ENCODE results near the gene SNX1. TPM values are rescaled to one million over a fixed set of nuclear protein-coding genes. Genes with fewer than 3 reads are reported as not detected.

Gene SNX1
- total RNA-seq, 2 experiments from 2014 or later: 109 to 124 TPM

DNA sequence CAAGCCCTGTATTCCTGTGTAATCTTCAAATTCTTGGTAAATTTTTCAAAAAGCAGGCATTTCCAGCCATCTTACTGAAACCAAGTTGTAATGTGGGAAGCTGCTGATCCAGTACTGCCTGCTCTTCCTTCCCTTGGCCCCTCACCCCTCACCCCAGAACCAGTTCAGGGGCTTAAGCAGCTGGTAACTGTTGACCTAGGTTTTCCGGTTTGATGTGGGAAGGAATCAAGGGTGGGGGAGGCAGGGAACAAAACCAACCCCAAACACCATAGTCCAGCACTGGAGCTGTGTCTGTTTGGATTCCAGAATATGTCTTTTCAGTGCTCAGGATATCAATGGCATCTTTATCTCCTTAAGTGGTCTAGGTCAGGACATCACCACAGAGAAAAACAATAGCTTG, 26.7 kb downstream of the SNX1 start:
- CTCF ChIA-PET: interaction anchor here (1.7 kb wide), 1 partner anchor 31 kb away, joined by 6 read pairs; no protein-coding TSS in a partner anchor
- POLR2A ChIA-PET: interaction anchor here (0.5 to 0.8 kb wide), 3 partner anchors 12 to 1173 kb away, joined by 3 read pairs; partner anchors contain the start of gene SNX22
- H3K4me1 Mint-ChIP-seq (ENCODE audit: low read depth): peaks cover 4% of the 10 kb centered on the region
- H3K4me3 Mint-ChIP-seq: no peak overlapping the region
- no peak overlapping the region for H3K27ac Mint-ChIP-seq
- DNase-seq (no peak), ATAC-seq (no peak)
- H3K36me3 Mint-ChIP-seq (ENCODE audit: low read depth): peaks cover 54% of the 10 kb centered on the region
- H3K9me3 Mint-ChIP-seq (ENCODE audit: insufficient read depth): no peaks in the 10 kb centered on the region
- H3K27me3 Mint-ChIP-seq (ENCODE audit: low read depth): no peaks in the 10 kb centered on the region

DNA sequence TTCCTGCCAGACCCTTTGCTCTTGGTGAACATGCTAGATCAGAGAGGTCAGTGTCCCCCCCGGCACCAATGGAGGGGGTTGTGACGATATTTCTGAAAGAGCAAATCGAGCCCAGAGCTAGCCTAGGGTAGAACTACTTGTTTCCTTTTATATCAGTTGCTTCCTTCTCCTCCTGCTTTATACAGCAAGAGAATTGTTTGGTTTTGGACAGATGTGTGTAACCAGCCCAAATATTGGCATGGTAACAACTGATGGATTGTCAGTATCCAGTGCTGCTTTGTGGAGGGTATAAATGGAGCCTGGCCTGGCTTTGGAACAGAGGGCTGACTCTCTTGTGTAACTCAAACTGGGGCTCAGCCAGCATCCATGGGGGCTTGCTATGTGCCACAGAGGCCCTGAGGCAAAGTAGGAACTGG, 27.2 kb downstream of the SNX1 start:
- H3K9me3 Mint-ChIP-seq (ENCODE audit: insufficient read depth): no peaks in the 10 kb centered on the region
- DNase-seq: no peak
- ChIA-PET POLR2A (interaction anchor here (0.8 kb wide), 1 partner anchor 28 kb away, joined by 3 read pairs; the partner anchor contains the start of gene SNX22), CTCF (interaction anchor here (1.7 kb wide), 1 partner anchor 31 kb away, joined by 6 read pairs; no protein-coding TSS in a partner anchor)
- H3K27me3 Mint-ChIP-seq (ENCODE audit: low read depth): no peaks in the 10 kb centered on the region
- ATAC-seq: no peak
- peaks cover 56% of the 10 kb centered on the region for H3K36me3 Mint-ChIP-seq (ENCODE audit: low read depth)
- H3K4me3 Mint-ChIP-seq: no peak overlapping the region
- H3K27ac Mint-ChIP-seq: no peak overlapping the region
- peaks cover under 1% of the 10 kb centered on the region for H3K4me1 Mint-ChIP-seq (ENCODE audit: low read depth)

DNA sequence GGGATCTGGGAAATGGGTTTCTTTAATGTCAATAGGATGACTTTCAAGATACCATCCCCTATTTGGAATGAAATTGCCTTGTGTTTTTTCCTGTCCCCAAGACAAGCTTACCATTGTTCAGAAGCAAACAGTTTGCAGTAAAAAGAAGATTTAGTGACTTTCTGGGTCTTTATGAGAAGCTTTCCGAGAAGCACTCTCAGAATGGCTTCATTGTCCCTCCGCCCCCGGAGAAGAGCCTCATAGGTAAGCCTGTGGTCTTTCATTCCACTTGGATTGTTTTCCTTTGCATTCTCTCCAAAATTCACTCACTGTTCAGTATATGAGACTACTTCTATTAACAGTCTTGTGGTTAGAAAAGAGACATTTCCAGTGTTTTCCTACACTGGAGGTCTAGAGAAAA, 30.2 kb downstream of the SNX1 start:
- no peaks in the 10 kb centered on the region for H3K27me3 Mint-ChIP-seq (ENCODE audit: low read depth)
- no peak overlapping the region for H3K27ac Mint-ChIP-seq
- ATAC-seq: no peak
- no peak overlapping the region for H3K4me3 Mint-ChIP-seq
- H3K9me3 Mint-ChIP-seq (ENCODE audit: insufficient read depth): no peaks in the 10 kb centered on the region
- ChIA-PET POLR2A (no interaction called here), CTCF (interaction anchor here (1.5 kb wide), 2 partner anchors 12 to 27 kb away, joined by 5 to 10 read pairs; no protein-coding TSS in a partner anchor)
- no peaks in the 10 kb centered on the region for H3K4me1 Mint-ChIP-seq (ENCODE audit: low read depth)
- DNase-seq: no peak
- peaks cover 50% of the 10 kb centered on the region for H3K36me3 Mint-ChIP-seq (ENCODE audit: low read depth)

DNA sequence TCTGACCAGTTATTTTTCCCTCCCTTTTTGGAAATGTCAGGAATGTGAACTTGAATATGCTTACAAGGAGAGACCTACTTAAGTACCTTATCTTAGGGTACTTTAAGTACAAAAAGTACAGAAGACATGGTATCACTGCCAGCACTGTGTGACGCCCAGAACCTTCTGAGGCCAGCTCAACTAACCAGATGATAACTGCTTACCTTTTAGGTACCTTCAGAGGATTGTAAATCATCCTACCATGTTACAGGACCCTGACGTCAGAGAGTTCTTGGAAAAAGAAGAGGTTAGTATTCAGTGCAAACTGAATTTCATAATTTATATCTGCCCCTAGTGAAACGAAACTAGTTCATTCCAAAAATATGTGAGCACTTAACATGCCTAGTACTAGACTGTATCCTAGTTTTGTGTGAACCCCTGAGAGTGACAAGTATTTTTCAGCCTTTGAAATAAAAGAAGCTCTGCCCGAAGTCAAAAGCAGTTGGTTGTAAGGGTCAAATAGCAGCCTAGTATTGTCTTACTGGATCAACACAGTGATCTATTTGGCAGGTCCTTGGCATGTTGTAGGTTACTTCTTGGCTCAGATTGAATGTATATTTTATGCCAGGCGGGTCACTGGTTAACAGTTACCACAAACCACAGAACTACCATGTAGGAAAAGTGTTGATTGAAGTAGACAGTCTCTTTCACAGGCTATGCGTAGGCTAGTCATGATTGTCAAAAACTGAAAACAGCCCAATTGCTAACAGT, 31.9 kb downstream of the SNX1 start:
- ATAC-seq (no peak), DNase-seq (no peak)
- Mint-ChIP-seq H3K9me3 (ENCODE audit: insufficient read depth) (no peaks in the 10 kb centered on the region), H3K36me3 (ENCODE audit: low read depth) (peaks cover 57% of the 10 kb centered on the region), H3K27me3 (ENCODE audit: low read depth) (no peaks in the 10 kb centered on the region), H3K4me3 (no peak overlapping the region), H3K27ac (no peak overlapping the region), H3K4me1 (ENCODE audit: low read depth) (no peaks in the 10 kb centered on the region)
- CTCF ChIA-PET: no interaction called here
- POLR2A ChIA-PET: no interaction called here

DNA sequence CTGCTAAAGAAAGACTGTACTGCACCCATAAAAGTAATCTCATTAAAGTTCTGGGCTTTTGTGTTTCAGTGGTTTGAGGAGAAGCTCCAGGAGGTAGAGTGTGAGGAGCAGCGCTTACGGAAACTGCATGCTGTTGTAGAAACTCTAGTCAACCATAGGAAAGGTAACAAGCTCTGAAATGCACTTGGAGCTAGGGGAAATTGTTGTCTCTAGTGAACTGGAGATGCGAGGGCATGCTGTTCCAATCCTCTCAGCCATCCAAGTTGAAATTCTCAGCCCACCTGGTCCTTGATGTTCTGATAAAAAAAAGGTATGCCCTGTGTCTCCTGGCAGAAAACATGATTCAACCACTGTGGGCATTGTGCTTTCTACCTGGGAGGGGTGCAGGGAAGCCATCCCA, 34.4 kb downstream of the SNX1 start:
- no peak for ATAC-seq
- peaks cover 56% of the 10 kb centered on the region for H3K36me3 Mint-ChIP-seq (ENCODE audit: low read depth)
- DNase-seq: no peak
- ChIA-PET POLR2A (no interaction called here), CTCF (interaction anchor here (1.0 kb wide), 2 partner anchors 12 to 19 kb away, joined by 3 read pairs; no protein-coding TSS in a partner anchor)
- H3K9me3 Mint-ChIP-seq (ENCODE audit: insufficient read depth): no peaks in the 10 kb centered on the region
- H3K4me1 Mint-ChIP-seq (ENCODE audit: low read depth): no peaks in the 10 kb centered on the region
- H3K27me3 Mint-ChIP-seq (ENCODE audit: low read depth): no peaks in the 10 kb centered on the region
- no peak overlapping the region for H3K27ac Mint-ChIP-seq
- no peak overlapping the region for H3K4me3 Mint-ChIP-seq

DNA sequence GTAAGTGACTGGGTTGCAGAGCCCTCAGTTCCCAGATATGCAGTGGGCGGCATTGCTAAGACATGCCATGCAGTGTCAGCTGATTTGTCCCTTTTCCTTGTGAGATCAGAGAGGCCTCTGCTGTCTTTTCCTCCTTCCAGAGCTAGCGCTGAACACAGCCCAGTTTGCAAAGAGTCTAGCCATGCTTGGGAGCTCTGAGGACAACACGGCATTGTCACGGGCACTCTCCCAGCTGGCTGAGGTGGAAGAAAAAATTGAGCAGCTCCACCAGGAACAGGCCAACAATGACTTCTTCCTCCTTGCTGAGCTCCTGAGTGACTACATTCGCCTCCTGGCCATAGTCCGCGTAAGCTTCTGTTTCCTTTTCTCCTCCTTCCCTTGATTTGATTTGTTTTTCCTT, 35.8 kb downstream of the SNX1 start:
- POLR2A ChIA-PET: interaction anchor here (1.0 kb wide), 1 partner anchor 10 kb away, joined by 3 read pairs; no protein-coding TSS in a partner anchor
- DNase-seq: no peak
- no peak for ATAC-seq
- CTCF ChIA-PET: interaction anchor here (1.2 to 1.9 kb wide), 4 partner anchors 13 to 22 kb away, joined by 3 to 8 read pairs (median 4); no protein-coding TSS in a partner anchor
- H3K27ac Mint-ChIP-seq: no peak overlapping the region
- H3K9me3 Mint-ChIP-seq (ENCODE audit: insufficient read depth): no peaks in the 10 kb centered on the region
- H3K27me3 Mint-ChIP-seq (ENCODE audit: low read depth): no peaks in the 10 kb centered on the region
- no peak overlapping the region for H3K4me3 Mint-ChIP-seq
- peaks cover 54% of the 10 kb centered on the region for H3K36me3 Mint-ChIP-seq (ENCODE audit: low read depth)
- H3K4me1 Mint-ChIP-seq (ENCODE audit: low read depth): no peaks in the 10 kb centered on the region

DNA sequence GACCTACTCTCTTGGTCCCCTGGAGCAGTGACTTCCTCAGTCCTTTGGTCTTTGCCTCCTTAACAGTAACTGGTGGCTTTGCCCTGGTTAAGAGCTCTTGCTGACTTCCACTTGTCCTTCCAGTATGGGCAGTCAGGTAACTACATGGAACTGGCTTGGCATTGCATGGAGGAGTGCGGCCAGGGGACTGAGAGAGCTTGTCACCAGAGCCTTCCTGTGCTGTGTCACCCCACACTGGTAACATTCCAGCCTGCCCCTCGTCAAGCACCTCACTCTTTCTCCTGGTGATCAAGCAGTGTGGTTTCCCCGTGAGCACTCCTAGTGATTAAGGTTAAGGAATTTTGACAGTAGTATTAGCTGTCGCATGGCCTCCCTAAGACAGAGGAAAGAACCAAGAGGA, 36.4 kb downstream of the SNX1 start:
- no peak overlapping the region for H3K27ac Mint-ChIP-seq
- ATAC-seq (no peak), DNase-seq (no peak)
- POLR2A ChIA-PET: no interaction called here
- no peaks in the 10 kb centered on the region for H3K4me1 Mint-ChIP-seq (ENCODE audit: low read depth)
- no peaks in the 10 kb centered on the region for H3K9me3 Mint-ChIP-seq (ENCODE audit: insufficient read depth)
- H3K4me3 Mint-ChIP-seq: no peak overlapping the region
- peaks cover 56% of the 10 kb centered on the region for H3K36me3 Mint-ChIP-seq (ENCODE audit: low read depth)
- CTCF ChIA-PET: interaction anchor here (1.2 to 1.9 kb wide), 3 partner anchors 13 to 21 kb away, joined by 3 to 8 read pairs (median 4); no protein-coding TSS in a partner anchor
- H3K27me3 Mint-ChIP-seq (ENCODE audit: low read depth): no peaks in the 10 kb centered on the region

DNA sequence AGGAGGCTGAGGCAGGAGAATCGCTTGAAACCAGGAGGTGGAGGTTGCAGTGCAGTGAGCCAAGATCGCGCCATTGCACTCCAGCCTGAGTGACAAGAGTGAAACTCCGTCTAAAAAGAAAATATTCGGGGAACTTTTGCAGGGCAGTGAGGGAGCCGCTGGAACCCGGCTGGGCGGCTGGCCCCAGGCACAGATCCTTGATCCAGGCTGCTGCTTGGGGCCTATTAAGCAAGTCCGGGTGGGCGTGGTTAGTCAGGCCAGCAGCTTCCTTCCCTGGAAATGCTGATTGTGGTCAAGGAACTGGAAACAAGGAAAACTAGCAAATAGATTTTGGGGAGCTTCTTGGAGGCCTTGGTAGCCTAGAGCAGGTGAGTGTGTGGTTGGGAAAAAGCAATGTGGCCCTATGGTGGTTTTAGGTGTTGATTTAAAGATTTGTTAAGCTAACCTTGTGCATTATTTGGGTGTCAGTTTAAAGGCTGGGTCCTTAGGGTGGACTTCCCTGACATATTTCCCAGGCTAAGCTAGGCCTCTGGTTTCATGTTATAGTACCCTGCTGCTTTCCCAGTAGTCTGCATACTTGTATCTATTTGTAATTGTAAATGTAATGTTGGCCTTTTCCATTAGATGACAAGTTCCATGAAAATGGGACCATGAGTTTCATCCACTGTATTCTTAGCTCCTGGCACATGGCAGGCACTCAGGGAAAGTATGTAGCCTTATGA, 38.0 kb downstream of the SNX1 start:
- ATAC-seq (no peak), DNase-seq (no peak)
- H3K36me3 Mint-ChIP-seq (ENCODE audit: low read depth): peaks cover 42% of the 10 kb centered on the region
- H3K4me3 Mint-ChIP-seq: no peak overlapping the region
- no peaks in the 10 kb centered on the region for H3K27me3 Mint-ChIP-seq (ENCODE audit: low read depth)
- no peaks in the 10 kb centered on the region for H3K9me3 Mint-ChIP-seq (ENCODE audit: insufficient read depth)
- no peak overlapping the region for H3K27ac Mint-ChIP-seq
- no peaks in the 10 kb centered on the region for H3K4me1 Mint-ChIP-seq (ENCODE audit: low read depth)
- ChIA-PET CTCF (interaction anchor here (0.9 kb wide), 1 partner anchor 20 kb away, joined by 4 read pairs; no protein-coding TSS in a partner anchor), POLR2A (interaction anchor here (1.0 kb wide), 1 partner anchor 11 kb away, joined by 3 read pairs; no protein-coding TSS in a partner anchor)

DNA sequence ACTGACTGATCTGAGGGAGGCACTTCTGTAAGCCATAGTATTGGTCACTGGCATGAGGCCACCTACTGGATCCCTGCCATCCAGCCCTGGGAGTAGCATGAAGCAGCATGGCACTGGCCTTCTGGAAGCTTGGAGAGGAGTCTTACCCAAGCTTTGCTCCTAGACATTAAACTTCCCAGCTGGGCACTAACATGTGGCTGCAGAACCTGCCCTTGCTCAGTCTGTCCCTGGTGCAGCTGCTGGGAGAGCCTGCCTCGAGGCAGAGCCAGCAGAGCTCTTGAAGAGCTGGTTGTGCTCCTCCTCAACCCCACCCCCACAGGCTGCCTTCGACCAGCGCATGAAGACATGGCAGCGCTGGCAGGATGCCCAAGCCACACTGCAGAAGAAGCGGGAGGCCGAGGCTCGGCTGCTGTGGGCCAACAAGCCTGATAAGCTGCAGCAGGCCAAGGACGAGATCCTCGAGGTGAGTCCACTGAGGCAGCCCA, 38.6 kb downstream of the SNX1 start:
- Mint-ChIP-seq H3K36me3 (ENCODE audit: low read depth) (peaks cover 41% of the 10 kb centered on the region), H3K4me3 (no peak overlapping the region), H3K4me1 (ENCODE audit: low read depth) (no peaks in the 10 kb centered on the region), H3K27ac (no peak overlapping the region), H3K9me3 (ENCODE audit: insufficient read depth) (no peaks in the 10 kb centered on the region), H3K27me3 (ENCODE audit: low read depth) (no peaks in the 10 kb centered on the region)
- no peak for ATAC-seq
- no peak for DNase-seq
- CTCF ChIA-PET: interaction anchor here (0.9 kb wide), 1 partner anchor 19 kb away, joined by 4 read pairs; no protein-coding TSS in a partner anchor
- POLR2A ChIA-PET: interaction anchor here (1.0 kb wide), 1 partner anchor 12 kb away, joined by 3 read pairs; no protein-coding TSS in a partner anchor

DNA sequence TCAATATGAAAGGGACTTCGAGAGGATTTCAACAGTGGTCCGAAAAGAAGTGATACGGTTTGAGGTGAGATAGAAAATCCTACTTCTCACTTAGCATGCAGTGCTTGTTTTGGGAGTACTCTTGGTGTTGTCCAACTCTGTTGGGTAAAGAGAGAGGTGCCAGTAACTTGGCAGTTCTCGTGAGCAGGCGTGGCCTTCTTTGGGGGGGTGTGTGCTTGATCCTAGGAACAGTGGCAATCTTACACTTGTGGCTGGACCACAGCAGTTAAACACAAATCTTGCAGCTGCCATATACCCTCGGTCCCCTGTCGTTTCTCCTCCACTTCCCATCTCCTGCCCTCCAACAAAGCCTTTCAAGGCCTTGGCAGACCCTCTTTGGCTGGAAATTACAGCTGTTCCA, 40.6 kb downstream of the SNX1 start:
- no peak overlapping the region for H3K27ac Mint-ChIP-seq

DNA sequence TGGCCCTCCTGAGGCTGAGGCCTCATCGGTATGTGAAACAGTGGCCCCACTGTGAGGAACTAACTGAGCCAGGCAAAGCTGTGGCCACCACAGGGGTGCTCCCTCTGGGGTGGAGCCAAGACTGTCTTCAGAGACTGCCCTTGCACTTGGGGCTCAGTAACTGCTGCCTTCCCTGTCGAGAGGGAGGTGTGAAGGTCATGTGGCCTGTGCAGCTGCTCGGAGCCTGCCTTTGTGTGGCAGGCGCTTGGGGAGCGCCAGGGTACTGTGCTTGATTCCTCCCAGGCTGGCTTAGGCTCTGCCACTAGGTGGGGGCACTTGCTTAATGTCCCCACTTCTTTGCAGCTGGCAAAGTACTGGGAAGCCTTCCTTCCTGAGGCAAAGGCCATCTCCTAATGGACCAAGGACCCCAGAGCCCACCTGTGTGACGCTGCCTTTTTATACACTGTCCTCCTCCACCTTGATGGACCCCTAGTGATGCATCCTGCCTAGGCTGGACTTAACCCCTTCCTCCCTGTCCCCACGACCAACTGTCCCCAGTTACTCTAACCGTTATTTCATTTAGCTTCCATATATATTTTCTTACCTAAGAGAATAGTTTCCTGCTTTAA, 41.5 kb downstream of the SNX1 start:
- DNase-seq (no peak), ATAC-seq (no peak)
- Mint-ChIP-seq H3K27ac (no peak overlapping the region), H3K9me3 (ENCODE audit: insufficient read depth) (no peaks in the 10 kb centered on the region), H3K4me3 (no peak overlapping the region), H3K4me1 (ENCODE audit: low read depth) (no peaks in the 10 kb centered on the region), H3K27me3 (ENCODE audit: low read depth) (no peaks in the 10 kb centered on the region), H3K36me3 (ENCODE audit: low read depth) (peaks cover 21% of the 10 kb centered on the region)
- CTCF ChIA-PET: interaction anchor here (1.4 kb wide), 1 partner anchor 12 kb away, joined by 3 read pairs; no protein-coding TSS in a partner anchor
- POLR2A ChIA-PET: no interaction called here

More for the DNA sequence above, 40.6 kb downstream of the SNX1 start:
- Mint-ChIP-seq H3K36me3 (ENCODE audit: low read depth) (peaks cover 30% of the 10 kb centered on the region), H3K27me3 (ENCODE audit: low read depth) (no peaks in the 10 kb centered on the region), H3K4me3 (no peak overlapping the region), H3K4me1 (ENCODE audit: low read depth) (no peaks in the 10 kb centered on the region), H3K9me3 (ENCODE audit: insufficient read depth) (no peaks in the 10 kb centered on the region)
- ATAC-seq (no peak), DNase-seq (no peak)
- ChIA-PET CTCF (interaction anchor here (0.6 kb wide), 1 partner anchor 28 kb away, joined by 3 read pairs; no protein-coding TSS in a partner anchor), POLR2A (no interaction called here)
